Osteoblast (primary cell): ENCODE results near the gene NHLH1. TPM values are rescaled to one million over a fixed set of nuclear protein-coding genes. Genes with fewer than 3 reads are reported as not detected.
"Not testable (repeated sequence)": the region's sequence is repeated elsewhere in the genome, so short reads cannot be mapped to it uniquely, and the experiment has no call there.

Source experiments
- DNase-seq: peaks from one replicate; pipeline ENCODE4 v3.0.0; 2011; ENCODE audit warnings: low spot score, mixed read lengths; ENCODE audit not compliant: insufficient read length; ENCODE audit errors: missing footprints
- H2AFZ ChIP-seq: 2 replicates; pipeline ENCODE4 v1.6.0; 2011; ENCODE audit warnings: mild to moderate bottlenecking, low read length
- H3K27ac ChIP-seq: 2 replicates; pipeline ENCODE4 v1.5.1; 2011; ENCODE audit warnings: mild to moderate bottlenecking, low read depth, low read length, moderate library complexity
- H3K27me3 ChIP-seq: 2 replicates; pipeline ENCODE4 v1.6.0; 2012; ENCODE audit warnings: mild to moderate bottlenecking, control low read depth, inconsistent platforms, low read length, moderate library complexity; ENCODE audit not compliant: insufficient read depth
- H3K36me3 ChIP-seq: 2 replicates; pipeline ENCODE4 v1.5.1; 2011; ENCODE audit warnings: mild to moderate bottlenecking, low read length, control low read depth, moderate library complexity; ENCODE audit not compliant: insufficient read depth
- H3K4me1 ChIP-seq: 2 replicates; pipeline ENCODE4 v1.5.1; 2011; ENCODE audit warnings: mild to moderate bottlenecking, low read length, control low read depth, moderate library complexity; ENCODE audit not compliant: insufficient read depth
- H3K4me2 ChIP-seq: 2 replicates; pipeline ENCODE4 v1.6.0; 2011; ENCODE audit warnings: mild to moderate bottlenecking, low read length; ENCODE audit not compliant: insufficient read depth
- H3K4me3 ChIP-seq: fragments of 200-600 bp; sonication (generic); 3 replicates; pipeline ENCODE4 v1.5.1; 2012; ENCODE audit warnings: mild to moderate bottlenecking, low read length, inconsistent platforms; ENCODE audit not compliant: insufficient read depth
- H3K79me2 ChIP-seq: 2 replicates; pipeline ENCODE4 v1.6.0; 2012; ENCODE audit warnings: mild to moderate bottlenecking, low read length, control low read depth, inconsistent platforms; ENCODE audit not compliant: insufficient read depth
- H3K9me3 ChIP-seq: 2 replicates; pipeline ENCODE4 v1.5.1; 2011; ENCODE audit warnings: low read depth, low read length, control low read depth
- H4K20me1 ChIP-seq: 2 replicates; pipeline ENCODE4 v1.6.0; 2012; ENCODE audit warnings: mild to moderate bottlenecking, low read length, control low read depth; ENCODE audit not compliant: insufficient read depth
- CTCF ChIP-seq: IDR thresholded peaks from 2 replicates; pipeline ENCODE4 v1.5.1; 2011; ENCODE audit warnings: mild to moderate bottlenecking, low read depth, low read length, moderate library complexity; ENCODE audit errors: extremely low read depth
- total RNA-seq: library from RNA; depleted of rRNA; stranded (reverse); fragments of >200 nt; gene quantifications from 2 replicates; pipeline ENCODE4 v1.2.3, GENCODE V29; 2012

Gene NHLH1
- total RNA-seq, 1 donor = not detected

GRCh38 chr1:160376525-160377131, 9.8 kb downstream of the NHLH1 start:
- H4K20me1 ChIP-seq = no peaks in the 10 kb centered on the region
- H3K4me1 ChIP-seq = peaks cover 16% of the 10 kb centered on the region
- peak; percentile 92 for DNase-seq
- no peaks in the 10 kb centered on the region for H3K9me3 ChIP-seq
- no peaks in the 10 kb centered on the region for H3K79me2 ChIP-seq
- H3K4me2 ChIP-seq = no peak overlapping the region
- peaks cover 12% of the 10 kb centered on the region for H3K27me3 ChIP-seq
- no peak overlapping the region for H2AFZ ChIP-seq
- TF ChIP-seq CTCF = peak; percentile 98
- H3K4me3 ChIP-seq = no peak overlapping the region
- no peaks in the 10 kb centered on the region for H3K36me3 ChIP-seq
- H3K27ac ChIP-seq = no peak overlapping the region

GRCh38 chr1:160377585-160378206, 10.8 kb downstream of the NHLH1 start:
- no peak overlapping the region for H2AFZ ChIP-seq
- H3K27me3 ChIP-seq = peaks cover 12% of the 10 kb centered on the region
- no peak overlapping the region for H3K4me3 ChIP-seq
- H3K27ac ChIP-seq = no peak overlapping the region
- peak overlapping the region; percentile 37 for H3K4me2 ChIP-seq
- no peaks in the 10 kb centered on the region for H3K9me3 ChIP-seq
- DNase-seq = peak; percentile 85
- no peaks in the 10 kb centered on the region for H4K20me1 ChIP-seq
- peaks cover 16% of the 10 kb centered on the region for H3K4me1 ChIP-seq
- no peaks in the 10 kb centered on the region for H3K79me2 ChIP-seq
- TF ChIP-seq CTCF = no peak
- H3K36me3 ChIP-seq = no peaks in the 10 kb centered on the region

- H3K4me1 ChIP-seq, H4K20me1 ChIP-seq, H3K79me2 ChIP-seq, H3K36me3 ChIP-seq, H3K9me3 ChIP-seq, H3K4me3 ChIP-seq, H3K4me2 ChIP-seq, DNase-seq, H3K27me3 ChIP-seq, H3K27ac ChIP-seq, H2AFZ ChIP-seq: not testable (repeated sequence)
Measured at GRCh38 chr1:160384812-160385211, 17.9 kb downstream of the NHLH1 start.

GRCh38 chr1:160388406-160388805, 21.5 kb downstream of the NHLH1 start:
- not testable (repeated sequence) for H3K36me3 ChIP-seq, DNase-seq, H4K20me1 ChIP-seq, H3K4me3 ChIP-seq, H3K9me3 ChIP-seq, H2AFZ ChIP-seq, H3K4me1 ChIP-seq, H3K4me2 ChIP-seq, H3K79me2 ChIP-seq, H3K27ac ChIP-seq, H3K27me3 ChIP-seq

GRCh38 chr1:160394673-160395072, 27.8 kb downstream of the NHLH1 start:
- Histone ChIP-seq H3K4me2 (no peak overlapping the region), H2AFZ (no peak overlapping the region), H3K79me2 (no peaks in the 10 kb centered on the region), H3K27me3 (peaks cover 23% of the 10 kb centered on the region), H3K9me3 (no peaks in the 10 kb centered on the region), H3K27ac (no peak overlapping the region), H4K20me1 (no peaks in the 10 kb centered on the region), H3K36me3 (no peaks in the 10 kb centered on the region), H3K4me1 (no peaks in the 10 kb centered on the region), H3K4me3 (no peak overlapping the region)
- DNase-seq = no peak
- no peak for TF ChIP-seq CTCF
